ENCODE measurements around the gene HIPK2.

Gene HIPK2

DNA sequence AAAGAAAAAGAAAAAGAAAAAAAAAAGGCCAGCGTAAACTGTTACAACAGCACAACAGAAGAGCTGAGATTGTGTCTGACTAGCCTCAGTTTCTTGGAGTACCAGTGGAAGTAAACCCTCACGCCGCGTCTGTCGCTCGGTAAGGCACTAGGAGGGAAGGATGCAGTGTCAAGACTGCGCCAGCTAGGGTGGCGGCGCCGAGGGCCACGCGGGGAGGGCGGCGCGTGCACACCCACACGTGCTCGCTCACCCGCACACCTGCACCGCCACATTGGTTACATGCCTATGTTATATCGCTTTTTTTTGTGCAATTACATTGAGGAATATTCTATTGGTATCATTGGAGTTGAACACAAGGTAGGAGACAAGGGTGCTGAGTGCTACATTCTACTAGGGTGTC, 206.1 kb downstream of the HIPK2 start:
- H3K36me3 Mint-ChIP-seq (ENCODE audit: low read depth) = peaks cover 3% of the 10 kb centered on the region
- H3K27me3 Mint-ChIP-seq = no peaks in the 10 kb centered on the region
- no peaks in the 10 kb centered on the region for H3K9me3 Mint-ChIP-seq
- H3K27ac Mint-ChIP-seq = no peak overlapping the region
- H3K4me3 Mint-ChIP-seq = no peak overlapping the region
- no peaks in the 10 kb centered on the region for H3K4me1 Mint-ChIP-seq (ENCODE audit: low read depth)

DNA sequence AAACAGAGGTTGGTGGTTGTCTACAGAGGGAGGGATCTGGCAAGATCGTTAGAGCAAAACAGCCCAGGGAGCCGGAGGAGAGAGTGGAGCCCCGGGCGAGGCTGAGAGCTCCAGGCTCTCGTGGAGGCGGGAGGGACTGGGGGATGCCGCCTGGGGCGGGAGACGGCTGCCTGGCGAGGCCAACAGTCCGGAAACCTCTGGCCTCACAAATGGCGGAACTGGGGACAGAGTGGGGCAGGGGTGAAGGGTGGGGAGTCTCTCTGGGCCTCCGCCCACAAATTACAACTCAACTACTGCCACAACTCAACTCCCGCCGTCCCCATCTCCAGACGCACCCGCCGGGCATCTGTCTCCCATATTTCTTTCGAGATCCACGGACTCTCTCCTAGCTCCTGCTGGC, 206.6 kb downstream of the HIPK2 start:
- H3K9me3 Mint-ChIP-seq = no peaks in the 10 kb centered on the region
- no peaks in the 10 kb centered on the region for H3K36me3 Mint-ChIP-seq (ENCODE audit: low read depth)
- no peaks in the 10 kb centered on the region for H3K4me1 Mint-ChIP-seq (ENCODE audit: low read depth)
- no peaks in the 10 kb centered on the region for H3K27me3 Mint-ChIP-seq
- H3K27ac Mint-ChIP-seq = no peak overlapping the region
- no peak overlapping the region for H3K4me3 Mint-ChIP-seq

DNA sequence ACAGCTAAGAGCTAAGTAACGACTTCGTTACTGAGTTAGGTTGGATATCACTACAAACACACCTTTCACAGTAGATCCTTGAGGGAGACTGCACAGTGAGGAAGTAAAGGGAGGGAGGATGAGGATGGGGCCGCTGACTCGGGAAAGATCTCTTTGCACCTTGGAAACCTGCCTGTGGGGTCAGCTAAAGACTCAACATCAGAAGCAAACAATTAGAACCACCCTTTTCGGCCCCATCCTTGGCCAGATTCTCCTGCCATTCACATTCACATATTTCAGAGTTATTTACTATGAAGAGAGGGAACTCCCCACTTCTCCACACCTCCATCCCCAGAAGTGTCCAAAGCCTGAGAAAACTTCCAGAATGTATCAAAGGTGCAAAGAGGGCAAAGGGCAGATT, 207.2 kb downstream of the HIPK2 start:
- Mint-ChIP-seq H3K27me3 (no peaks in the 10 kb centered on the region), H3K9me3 (no peaks in the 10 kb centered on the region), H3K36me3 (ENCODE audit: low read depth) (no peaks in the 10 kb centered on the region), H3K27ac (no peak overlapping the region), H3K4me1 (ENCODE audit: low read depth) (no peaks in the 10 kb centered on the region), H3K4me3 (no peak overlapping the region)

DNA sequence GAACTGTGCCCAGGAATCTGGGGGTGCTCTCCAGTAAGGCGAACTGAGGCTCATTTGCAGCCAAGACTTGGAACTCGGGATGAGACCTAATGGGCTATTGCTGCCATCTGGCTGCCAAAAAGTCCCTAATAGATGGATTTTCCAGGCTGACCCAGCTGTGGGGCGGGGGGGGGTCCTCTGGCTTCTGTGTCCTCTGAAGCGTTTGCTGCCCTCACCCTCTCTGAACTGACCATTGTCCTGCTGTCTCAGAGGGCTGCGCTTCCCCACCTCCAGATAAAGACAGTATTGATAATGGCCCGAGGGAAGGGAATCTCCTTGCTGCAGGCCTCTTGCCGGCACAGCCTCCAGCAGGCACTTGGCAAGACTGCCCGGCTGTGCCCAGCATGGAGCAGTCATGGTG, 207.7 kb downstream of the HIPK2 start:
- no peak overlapping the region for H3K27ac Mint-ChIP-seq
- H3K36me3 Mint-ChIP-seq (ENCODE audit: low read depth) = no peaks in the 10 kb centered on the region
- H3K4me3 Mint-ChIP-seq = no peak overlapping the region

DNA sequence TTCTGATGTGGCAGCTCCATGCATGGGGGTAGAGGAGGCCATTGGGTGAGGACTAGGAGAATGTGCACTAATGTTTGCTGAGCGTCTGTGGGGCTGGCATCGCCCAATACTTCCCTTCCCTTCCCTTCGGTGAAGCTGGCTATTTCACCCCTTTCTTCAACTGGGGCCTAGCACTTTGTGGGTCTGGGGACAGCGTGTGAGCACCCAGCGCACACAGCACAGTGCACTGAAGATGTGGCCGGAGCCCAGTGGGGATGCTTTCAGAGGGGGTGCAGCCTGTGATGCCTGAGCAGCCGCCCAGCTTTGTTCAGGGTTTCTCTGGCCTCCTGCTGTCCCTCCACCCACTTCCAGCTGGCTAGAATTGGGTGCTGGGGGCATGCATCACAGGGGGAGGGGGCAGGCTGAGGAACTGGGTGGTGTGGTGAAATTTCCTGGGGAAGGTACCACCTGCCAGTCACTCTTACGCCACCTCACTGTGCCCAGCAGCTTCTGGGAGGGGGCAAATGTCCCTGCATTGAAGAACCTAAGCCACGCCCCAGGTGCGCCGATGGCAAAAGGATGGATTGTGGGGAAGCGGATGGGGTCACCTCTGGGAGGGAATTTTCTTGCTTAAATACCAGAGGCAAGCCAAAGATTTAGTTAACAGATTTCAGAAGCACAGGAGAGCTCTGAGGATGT, 208.8 kb downstream of the HIPK2 start:
- peaks cover 3% of the 10 kb centered on the region for H3K4me1 Mint-ChIP-seq (ENCODE audit: low read depth)
- H3K36me3 Mint-ChIP-seq (ENCODE audit: low read depth) = no peaks in the 10 kb centered on the region
- H3K27ac Mint-ChIP-seq = no peak overlapping the region
- H3K9me3 Mint-ChIP-seq = no peaks in the 10 kb centered on the region
- H3K4me3 Mint-ChIP-seq = no peak overlapping the region
- H3K27me3 Mint-ChIP-seq = no peaks in the 10 kb centered on the region

More for the DNA sequence above, 207.7 kb downstream of the HIPK2 start:
- H3K4me1 Mint-ChIP-seq (ENCODE audit: low read depth) = peaks cover 3% of the 10 kb centered on the region
- H3K27me3 Mint-ChIP-seq = no peaks in the 10 kb centered on the region
- H3K9me3 Mint-ChIP-seq = no peaks in the 10 kb centered on the region

DNA sequence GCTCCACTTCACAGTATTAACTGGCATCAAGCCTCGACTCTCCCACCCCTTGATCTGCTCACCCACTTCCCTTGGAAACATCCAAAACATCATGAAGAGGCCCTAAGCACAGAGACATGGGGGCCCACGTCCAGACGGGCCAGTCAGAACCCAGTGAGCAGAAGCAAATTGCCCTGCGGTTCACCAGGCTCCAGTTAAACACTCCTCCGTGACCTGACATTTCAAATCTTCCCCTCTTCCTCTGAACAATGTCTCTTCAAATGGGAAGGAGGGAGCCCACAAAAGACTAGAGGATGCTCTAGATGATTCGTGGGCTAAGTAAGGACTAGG, 209.5 kb downstream of the HIPK2 start:
- H3K27me3 Mint-ChIP-seq = no peaks in the 10 kb centered on the region
- no peak overlapping the region for H3K4me3 Mint-ChIP-seq
- no peaks in the 10 kb centered on the region for H3K9me3 Mint-ChIP-seq
- H3K4me1 Mint-ChIP-seq (ENCODE audit: low read depth) = peaks cover 3% of the 10 kb centered on the region
- no peak overlapping the region for H3K27ac Mint-ChIP-seq
- H3K36me3 Mint-ChIP-seq (ENCODE audit: low read depth) = no peaks in the 10 kb centered on the region

DNA sequence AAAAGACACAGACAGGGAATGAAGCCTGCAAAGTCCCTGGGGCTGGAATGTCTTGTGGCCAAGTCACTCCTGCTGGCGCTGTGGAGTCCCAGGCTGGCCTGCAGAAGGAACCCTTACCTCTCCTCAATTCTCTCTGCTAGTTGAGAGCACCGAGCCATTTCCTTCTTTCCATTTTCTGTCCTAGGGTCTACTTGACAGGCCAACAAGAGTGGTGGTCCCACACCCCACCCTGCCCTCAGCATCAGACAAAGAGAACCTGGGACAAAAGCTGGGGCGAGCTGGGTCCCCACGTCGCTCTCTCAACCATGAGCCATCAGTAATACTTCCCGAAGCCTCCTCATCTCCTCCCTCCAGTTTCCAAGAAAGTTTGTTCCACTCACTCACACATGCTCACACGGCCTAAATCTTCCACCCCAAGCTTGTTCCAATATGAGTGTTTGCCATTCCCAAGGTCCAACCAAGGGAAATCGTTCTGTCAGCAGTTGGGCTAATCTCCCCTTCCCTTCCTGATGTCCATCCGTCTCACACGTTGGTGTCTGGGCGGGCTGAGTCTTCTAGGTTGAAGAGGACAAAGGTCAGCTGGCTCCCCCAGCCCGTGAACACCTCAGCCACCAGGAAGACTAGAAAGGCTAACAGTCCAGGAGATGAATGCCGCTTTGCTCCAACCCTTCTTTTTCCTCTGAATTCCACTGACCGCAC, 210.0 kb downstream of the HIPK2 start:
- H3K4me3 Mint-ChIP-seq = no peak overlapping the region
- H3K4me1 Mint-ChIP-seq (ENCODE audit: low read depth) = peaks cover 3% of the 10 kb centered on the region
- H3K27me3 Mint-ChIP-seq = no peaks in the 10 kb centered on the region
- H3K9me3 Mint-ChIP-seq = no peaks in the 10 kb centered on the region
- H3K27ac Mint-ChIP-seq = no peak overlapping the region
- H3K36me3 Mint-ChIP-seq (ENCODE audit: low read depth) = no peaks in the 10 kb centered on the region

DNA sequence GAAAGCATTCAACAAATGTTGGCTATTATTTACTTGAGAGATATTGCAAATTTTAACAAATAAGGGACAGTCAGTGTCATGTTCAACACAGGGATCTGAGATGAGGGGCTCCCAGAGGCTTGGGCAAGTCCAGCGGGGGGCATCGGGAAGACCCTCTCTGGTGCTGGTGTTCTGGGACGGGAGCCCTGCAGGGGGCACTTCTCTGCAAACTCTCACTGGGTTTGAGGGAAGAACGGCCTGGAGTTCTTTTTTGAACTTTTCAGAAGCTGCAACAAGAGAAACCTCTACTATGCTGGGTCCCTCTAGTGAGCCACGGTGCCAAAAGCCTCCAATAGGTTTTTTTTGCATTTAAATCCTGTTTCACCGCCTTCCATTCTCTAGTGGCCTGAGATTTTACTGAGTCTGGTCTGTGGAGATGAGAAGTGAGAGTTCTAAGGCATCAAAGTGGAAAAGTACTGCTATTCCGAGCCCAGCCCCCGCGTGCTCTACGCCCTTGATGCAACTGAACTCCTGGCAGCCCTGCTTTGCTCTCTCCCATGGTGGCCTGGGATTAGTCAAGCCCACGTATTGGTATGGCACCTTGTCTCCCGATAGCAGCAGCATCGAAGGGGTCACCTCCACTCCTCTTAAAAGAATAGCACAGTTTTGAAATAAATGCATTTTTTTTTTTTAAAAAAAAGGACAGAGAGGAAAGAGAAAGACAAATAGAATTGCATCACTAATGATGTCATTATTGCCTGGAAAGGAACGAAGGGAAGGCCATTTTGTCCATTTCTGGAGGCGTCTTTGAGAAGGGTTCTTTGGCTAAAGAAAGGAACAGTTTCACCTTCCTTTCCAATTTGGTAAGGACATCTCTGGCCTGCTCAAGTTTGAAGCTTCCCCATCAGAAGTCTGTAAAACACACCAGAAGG, 210.8 kb downstream of the HIPK2 start:
- Mint-ChIP-seq H3K4me1 (ENCODE audit: low read depth) (peaks cover 3% of the 10 kb centered on the region), H3K9me3 (no peaks in the 10 kb centered on the region), H3K36me3 (ENCODE audit: low read depth) (no peaks in the 10 kb centered on the region), H3K4me3 (no peak overlapping the region), H3K27me3 (no peaks in the 10 kb centered on the region), H3K27ac (no peak overlapping the region)

DNA sequence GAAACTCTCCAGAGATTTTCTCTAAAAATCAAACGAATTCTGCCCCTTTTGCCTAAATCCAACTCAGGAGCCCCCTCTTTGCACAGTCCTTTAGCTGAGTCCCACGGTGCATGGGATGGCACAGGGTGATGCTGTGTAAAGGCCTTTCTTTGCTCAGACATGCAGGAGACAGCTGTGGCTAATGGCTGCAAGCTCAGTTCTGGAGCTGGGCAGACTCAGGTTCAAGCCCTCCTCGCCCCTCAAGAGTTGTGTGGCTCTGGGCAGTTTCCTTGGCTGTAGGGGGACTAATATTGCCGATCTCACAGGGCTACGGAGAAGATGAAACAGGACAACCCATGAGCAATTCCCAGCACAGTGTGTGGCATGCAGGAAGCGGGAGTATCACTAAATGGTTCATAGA, 211.7 kb downstream of the HIPK2 start:
- Mint-ChIP-seq H3K27ac (no peak overlapping the region), H3K9me3 (no peaks in the 10 kb centered on the region), H3K4me1 (ENCODE audit: low read depth) (peaks cover 3% of the 10 kb centered on the region), H3K27me3 (no peaks in the 10 kb centered on the region), H3K4me3 (no peak overlapping the region), H3K36me3 (ENCODE audit: low read depth) (no peaks in the 10 kb centered on the region)

DNA sequence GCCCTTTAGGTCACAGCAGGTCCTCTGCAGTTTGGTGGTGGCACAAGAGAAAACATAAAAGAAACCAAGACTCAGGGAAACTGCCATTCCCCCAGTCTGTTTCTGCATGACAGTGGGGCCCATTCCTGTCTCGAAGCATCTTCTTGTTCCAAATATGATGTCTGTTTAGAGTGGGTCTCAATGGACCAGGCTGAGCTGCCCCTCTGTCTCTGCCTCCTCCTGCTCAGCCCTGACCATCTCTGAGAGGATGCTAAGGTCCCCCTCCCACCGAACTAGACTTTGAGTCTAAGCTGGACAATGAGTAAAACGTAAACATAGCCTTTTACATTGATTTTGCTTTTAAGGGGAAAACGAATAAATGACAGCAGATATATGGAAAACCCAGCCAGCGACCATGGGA, 213.9 kb downstream of the HIPK2 start:
- Mint-ChIP-seq H3K27me3 (peaks cover 3% of the 10 kb centered on the region), H3K4me1 (ENCODE audit: low read depth) (peaks cover 3% of the 10 kb centered on the region), H3K27ac (no peak overlapping the region), H3K9me3 (peaks cover 4% of the 10 kb centered on the region), H3K4me3 (no peak overlapping the region), H3K36me3 (ENCODE audit: low read depth) (peaks cover 4% of the 10 kb centered on the region)

DNA sequence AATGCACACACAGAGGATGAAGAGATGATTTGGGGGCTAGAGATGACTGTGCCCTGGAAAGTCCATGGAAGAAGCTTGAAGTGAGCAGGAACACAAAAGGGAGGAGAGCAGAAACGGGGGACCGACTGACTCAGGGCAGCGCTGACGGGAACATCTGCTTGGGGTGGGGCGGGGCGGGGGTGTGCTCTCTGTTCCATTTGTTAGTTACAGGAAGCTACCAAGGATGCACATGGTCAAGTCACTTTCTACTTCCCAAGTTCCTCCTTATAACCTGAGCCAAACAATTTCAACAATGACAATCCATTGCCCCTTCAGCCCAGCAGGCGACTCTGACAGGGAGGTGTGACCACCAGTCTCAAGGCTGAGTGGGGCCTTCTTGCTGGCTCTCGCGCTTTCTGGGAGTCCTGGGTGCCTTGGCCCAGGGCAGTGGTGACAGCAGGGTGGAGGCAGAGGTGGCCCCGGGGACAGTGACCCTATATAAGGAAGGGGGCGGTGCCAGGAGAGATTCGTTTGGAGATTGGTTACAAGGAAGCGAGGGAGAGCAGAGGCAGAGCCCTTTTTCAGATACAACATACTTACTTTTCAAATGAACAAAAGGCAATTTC, 214.7 kb downstream of the HIPK2 start:
- H3K9me3 Mint-ChIP-seq = peaks cover 4% of the 10 kb centered on the region
- no peak overlapping the region for H3K27ac Mint-ChIP-seq
- H3K4me1 Mint-ChIP-seq (ENCODE audit: low read depth) = peaks cover 3% of the 10 kb centered on the region
- H3K36me3 Mint-ChIP-seq (ENCODE audit: low read depth) = peaks cover 4% of the 10 kb centered on the region
- no peak overlapping the region for H3K4me3 Mint-ChIP-seq
- H3K27me3 Mint-ChIP-seq = peaks cover 3% of the 10 kb centered on the region

DNA sequence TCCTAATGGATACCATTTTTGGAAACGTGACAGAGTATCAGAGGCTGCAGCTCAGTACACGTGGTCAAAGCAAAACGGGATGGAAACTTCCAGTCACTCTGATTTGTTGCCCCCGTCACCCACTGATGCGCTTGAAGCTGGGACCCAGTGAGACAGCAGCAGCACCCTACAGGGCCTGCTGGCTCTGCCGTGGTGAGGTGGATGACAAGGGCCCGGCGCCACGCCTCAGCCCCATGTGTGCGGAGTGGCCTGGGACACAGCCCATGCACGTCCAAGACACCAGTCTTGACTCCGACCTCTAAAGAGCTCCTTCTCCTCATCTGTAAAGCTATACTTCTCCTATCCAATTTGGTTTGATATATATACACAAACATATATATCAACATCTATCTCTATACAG, 215.3 kb downstream of the HIPK2 start:
- Mint-ChIP-seq H3K4me3 (no peak overlapping the region), H3K27ac (no peak overlapping the region)

DNA sequence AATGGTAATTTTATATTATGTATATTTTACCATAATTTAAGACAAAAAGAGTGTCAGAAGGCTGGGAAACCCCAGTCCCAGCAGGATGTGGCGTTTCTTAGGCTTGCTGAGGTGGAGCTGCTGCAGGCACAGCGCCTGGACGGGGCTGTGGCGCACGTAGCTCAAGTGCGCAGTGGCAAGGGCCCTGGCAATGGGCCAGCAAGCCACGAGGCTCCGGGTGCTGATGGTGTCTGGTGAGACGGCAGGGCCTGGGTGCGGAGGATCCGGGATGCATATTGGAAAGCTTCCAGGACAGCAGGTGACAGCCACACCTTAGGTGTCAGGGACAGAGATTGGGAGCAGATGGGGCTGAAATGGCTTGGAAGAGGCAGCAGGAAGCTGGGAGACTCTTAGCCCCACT, 217.1 kb downstream of the HIPK2 start:
- peaks cover 3% of the 10 kb centered on the region for H3K27me3 Mint-ChIP-seq
- no peak overlapping the region for H3K27ac Mint-ChIP-seq
- H3K36me3 Mint-ChIP-seq (ENCODE audit: low read depth) = peaks cover 4% of the 10 kb centered on the region
- peaks cover 3% of the 10 kb centered on the region for H3K4me1 Mint-ChIP-seq (ENCODE audit: low read depth)
- peaks cover 4% of the 10 kb centered on the region for H3K9me3 Mint-ChIP-seq
- no peak overlapping the region for H3K4me3 Mint-ChIP-seq

More for the DNA sequence above, 215.3 kb downstream of the HIPK2 start:
- Mint-ChIP-seq H3K9me3 (peaks cover 4% of the 10 kb centered on the region), H3K36me3 (ENCODE audit: low read depth) (peaks cover 4% of the 10 kb centered on the region), H3K4me1 (ENCODE audit: low read depth) (peaks cover 3% of the 10 kb centered on the region), H3K27me3 (peaks cover 3% of the 10 kb centered on the region)

DNA sequence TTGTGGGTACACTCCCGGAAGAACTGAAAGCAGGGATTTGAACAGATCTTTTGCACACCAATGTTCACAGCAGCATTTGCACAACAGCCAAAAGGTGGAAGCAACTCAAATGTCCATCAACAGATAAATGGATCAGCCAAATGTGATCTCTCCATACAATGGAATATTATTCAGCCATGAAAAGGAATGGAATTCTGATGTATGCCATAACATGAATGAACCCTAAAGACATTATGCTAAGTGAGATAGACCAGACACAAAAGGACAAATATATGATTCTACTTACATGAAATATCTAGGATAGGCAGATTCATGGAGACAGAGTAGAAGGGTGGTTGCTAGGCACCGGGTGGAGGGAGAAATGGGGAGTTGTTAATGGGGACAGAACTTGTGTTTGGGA, 217.6 kb downstream of the HIPK2 start:
- peaks cover 3% of the 10 kb centered on the region for H3K27me3 Mint-ChIP-seq
- no peak overlapping the region for H3K27ac Mint-ChIP-seq
- no peaks in the 10 kb centered on the region for H3K4me1 Mint-ChIP-seq (ENCODE audit: low read depth)
- no peak overlapping the region for H3K4me3 Mint-ChIP-seq
- H3K9me3 Mint-ChIP-seq = peaks cover 4% of the 10 kb centered on the region
- H3K36me3 Mint-ChIP-seq (ENCODE audit: low read depth) = peaks cover 4% of the 10 kb centered on the region
